ENCODE results near the gene DDAH2. TPM values are rescaled to one million over a fixed set of nuclear protein-coding genes. Genes with fewer than 3 reads are reported as not detected.

DDAH2 gene
- total and polyA plus RNA-seq, 10 of the 15 experiments (the other 5 are each of a cell fraction or from before 2014, with no cell fraction given): 0.35 to 9.9 (median 6.2) TPM

GRCh38 chr6:31702819-31703716 is 26.0 kb downstream of the DDAH2 start, which contains the start of gene ABHD16A (continued):
- TF ChIP-seq CUX1 (IDR thresholded peaks at IDR 0.05; ENCODE audit: insufficient replicate concordance, low read depth, low read length) (no peak), ZBED1 (IDR thresholded peaks at IDR 0.05; ENCODE audit: borderline replicate concordance) (no peak), REST (IDR thresholded peaks at IDR 0.05; ENCODE audit: low read depth, low read length) (no peak), KDM1A (IDR thresholded peaks at IDR 0.05; ENCODE audit: borderline replicate concordance) (no peak), ZNF274 (IDR thresholded peaks at IDR 0.05; ENCODE audit: insufficient read depth, insufficient read length) (no peak), ESRRA (IDR thresholded peaks at IDR 0.05; ENCODE audit: low read length) (no peak), SUZ12 (IDR thresholded peaks at IDR 0.05; ENCODE audit: unreplicated experiment) (no peak), SIX5 (IDR thresholded peaks at IDR 0.05; ENCODE audit: low read depth, low read length, severe bottlenecking) (peak; percentile 25), EED (IDR thresholded peaks at IDR 0.05; ENCODE audit: low read depth) (peak; percentile 20; the same call in 1 of the 2 replicates), RFX5 (IDR thresholded peaks at IDR 0.05; ENCODE audit: low read depth, low read length) (no peak), CTCF (IDR thresholded peaks at IDR 0.05 in 2 of 3, conservative IDR thresholded peaks at IDR 0.05 in 1 of 3; ENCODE audit: control insufficient read depth in 2 of 3, extremely low read depth in 1 of 3, insufficient read depth in 1 of 3, low read depth in 3 of 3, low read length in 3 of 3) (0 out of 6 replicates have a peak, but pooled peaks of 1 of the 3 experiments have one; percentile 11), PML (IDR thresholded peaks at IDR 0.05; ENCODE audit: low read length) (peak; percentile 91), SMAD5 (IDR thresholded peaks at IDR 0.05; ENCODE audit: low read depth) (no peak)
